ENCODE data around the gene CNTFR.
"Not testable (repeated sequence)": the region's sequence is repeated elsewhere in the genome, so short reads cannot be mapped to it uniquely, and the experiment has no call there.

CNTFR gene, protein sequence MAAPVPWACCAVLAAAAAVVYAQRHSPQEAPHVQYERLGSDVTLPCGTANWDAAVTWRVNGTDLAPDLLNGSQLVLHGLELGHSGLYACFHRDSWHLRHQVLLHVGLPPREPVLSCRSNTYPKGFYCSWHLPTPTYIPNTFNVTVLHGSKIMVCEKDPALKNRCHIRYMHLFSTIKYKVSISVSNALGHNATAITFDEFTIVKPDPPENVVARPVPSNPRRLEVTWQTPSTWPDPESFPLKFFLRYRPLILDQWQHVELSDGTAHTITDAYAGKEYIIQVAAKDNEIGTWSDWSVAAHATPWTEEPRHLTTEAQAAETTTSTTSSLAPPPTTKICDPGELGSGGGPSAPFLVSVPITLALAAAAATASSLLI

GRCh38 chr9:34589636-34590380 lies at the start of gene CNTFR:
Gene CNTFR (minus strand): TSS chr9:34589724. CDS start chr9:34568981, 20,743 bp downstream.
- peak; percentile 12 for DNase-seq

DNA sequence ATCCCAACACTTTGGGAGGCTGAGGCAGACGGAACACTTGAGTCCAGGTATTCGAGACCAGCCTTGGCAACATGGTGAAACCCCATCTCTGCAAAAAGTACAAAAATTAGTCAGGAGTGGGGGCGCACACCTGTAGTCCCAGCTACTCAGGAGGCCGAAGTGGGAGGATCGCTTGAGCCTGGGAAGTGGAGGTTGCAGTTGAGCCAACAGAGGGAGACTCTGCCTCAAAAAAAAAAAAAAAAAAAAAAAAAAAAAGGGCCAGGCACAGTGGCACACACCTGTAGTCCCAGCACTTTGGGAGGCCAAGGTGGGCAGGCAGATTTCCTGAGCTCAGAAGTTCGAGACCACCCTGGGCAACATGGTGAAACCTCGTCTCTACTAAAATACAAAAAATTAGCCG lies 49.8 kb upstream of the CNTFR start:
- not testable (repeated sequence) for DNase-seq

GRCh38 chr9:34638138-34638445 lies 48.6 kb upstream of the CNTFR start:
- no peak for DNase-seq

- peak; percentile 93 for DNase-seq
Measured at GRCh38 chr9:34637356-34638137, 48.0 kb upstream of the CNTFR start, which contains the start of gene SIGMAR1. Gene SIGMAR1 (minus strand): TSS chr9:34637787. CDS start chr9:34637697, 90 bp downstream.

DNA sequence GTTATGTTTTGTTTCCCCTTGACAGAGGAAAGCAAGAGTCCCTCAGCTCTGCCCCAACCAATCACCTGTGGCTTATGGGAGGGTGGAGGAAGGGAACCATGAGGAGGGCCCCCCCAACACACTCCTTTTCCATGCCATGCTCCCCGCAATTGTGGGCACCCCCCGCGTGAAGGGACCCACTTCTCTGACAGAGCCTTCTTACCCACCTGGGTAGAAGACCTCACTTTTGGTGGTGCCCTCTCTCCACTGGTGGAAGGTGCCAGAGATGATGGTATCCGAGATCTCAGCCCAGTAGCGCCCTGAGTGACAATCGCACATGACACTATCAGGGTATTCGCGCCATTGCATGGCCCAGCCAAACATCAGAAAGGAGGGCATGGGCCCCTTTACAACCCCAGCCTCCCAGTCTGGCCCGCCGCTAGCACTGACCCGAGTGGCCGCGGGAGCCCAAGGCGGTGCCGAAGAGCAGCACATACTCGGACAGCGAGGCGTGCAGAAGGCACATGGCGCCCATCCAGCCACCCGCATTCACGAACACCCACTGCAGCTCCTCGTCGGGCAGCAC lies 47.3 kb upstream of the CNTFR start:
- peak; percentile 49 for DNase-seq

- no peak for DNase-seq
Measured at GRCh38 chr9:34635556-34635955, 46.0 kb upstream of the CNTFR start.

- no peak for DNase-seq
Measured at GRCh38 chr9:34634551-34635248, 45.2 kb upstream of the CNTFR start.

GRCh38 chr9:34633851-34634550 lies 44.5 kb upstream of the CNTFR start:
- peak; percentile 74 for DNase-seq

GRCh38 chr9:34633166-34633565 lies 43.6 kb upstream of the CNTFR start:
- DNase-seq = no peak

- no peak for DNase-seq
Measured at GRCh38 chr9:34630402-34631154, 41.1 kb upstream of the CNTFR start.

DNA sequence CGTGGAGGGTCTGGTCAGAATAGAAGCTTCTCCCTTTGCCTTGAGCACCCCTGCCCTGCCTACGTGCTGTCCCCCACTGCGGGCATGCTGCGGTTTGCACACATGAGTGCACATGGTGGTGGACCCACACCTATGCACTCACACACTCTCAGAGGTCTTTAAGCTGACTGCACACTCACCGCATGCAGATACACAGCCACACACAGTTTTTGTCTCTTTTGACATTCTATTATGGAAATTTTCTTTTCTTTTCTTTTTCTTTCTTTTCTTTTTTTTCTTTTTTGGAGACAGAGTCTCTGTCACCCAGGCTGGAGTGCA lies 39.9 kb upstream of the CNTFR start:
- DNase-seq = no peak

- peak; percentile 58 for DNase-seq
Measured at GRCh38 chr9:34628656-34629490, 39.3 kb upstream of the CNTFR start, which contains the start of gene ARID3C. Gene ARID3C (minus strand): TSS chr9:34629066. CDS start chr9:34628014, 1,052 bp downstream.

DNA sequence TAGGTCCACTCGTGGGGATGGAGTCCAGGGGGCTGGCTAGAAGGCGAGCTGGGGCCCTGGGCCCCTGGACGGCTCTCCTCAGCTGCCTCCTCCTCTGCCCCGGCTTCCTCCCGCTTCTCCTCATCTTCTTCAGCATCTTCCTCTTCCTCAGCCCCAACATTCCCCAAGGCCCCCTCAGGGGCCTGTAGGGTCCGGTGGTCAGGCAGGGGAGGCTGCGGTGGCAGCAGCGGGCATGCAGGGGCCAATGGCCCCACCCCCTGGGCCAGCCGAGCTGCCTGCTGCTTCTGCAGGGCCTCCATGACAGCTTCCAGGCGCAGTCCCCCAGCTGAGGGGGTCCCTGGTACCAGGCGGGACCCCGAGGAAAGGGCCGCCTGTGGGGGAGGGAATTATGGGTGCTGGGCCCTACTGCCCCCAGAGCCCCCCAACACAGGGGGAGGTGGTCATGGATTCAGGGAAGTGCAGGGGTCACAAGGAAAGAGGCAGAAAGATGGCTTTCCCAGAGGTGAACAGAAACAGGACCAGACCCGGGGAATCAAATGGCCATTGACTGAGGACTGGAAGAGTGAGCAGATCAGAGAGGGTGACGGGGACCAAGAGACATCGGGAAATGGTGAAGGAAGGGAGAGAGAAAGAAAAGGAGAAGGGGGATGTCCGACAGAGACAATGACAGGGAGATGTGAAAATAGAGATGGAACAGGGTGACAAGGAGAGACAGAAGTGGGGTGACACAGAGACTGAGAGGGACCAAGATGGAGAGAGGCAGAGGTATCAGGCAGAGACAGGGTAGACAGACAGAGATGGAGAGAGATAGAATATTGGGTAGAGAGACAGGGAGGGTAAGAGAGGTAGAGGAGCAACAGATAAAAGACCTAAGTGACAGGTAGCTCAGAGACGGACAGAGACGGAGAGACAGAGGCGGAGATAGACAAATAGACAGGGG lies 38.5 kb upstream of the CNTFR start:
- DNase-seq = no peak

DNA sequence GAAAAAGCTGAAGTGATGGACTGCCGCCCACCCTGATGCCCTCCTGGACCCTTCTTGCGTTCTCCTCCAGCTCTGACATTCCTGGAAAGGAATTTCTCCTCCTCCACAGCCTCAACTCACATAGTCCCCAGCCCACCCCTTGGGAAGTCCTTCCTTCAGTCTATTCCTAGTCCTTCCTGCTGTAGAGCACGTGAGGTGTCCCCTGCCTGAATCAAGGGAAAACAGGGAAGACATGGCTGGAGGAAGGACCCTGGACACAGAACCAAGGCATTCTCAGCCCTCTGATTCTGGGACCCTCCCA lies 35.6 kb upstream of the CNTFR start:
- no peak for DNase-seq

DNA sequence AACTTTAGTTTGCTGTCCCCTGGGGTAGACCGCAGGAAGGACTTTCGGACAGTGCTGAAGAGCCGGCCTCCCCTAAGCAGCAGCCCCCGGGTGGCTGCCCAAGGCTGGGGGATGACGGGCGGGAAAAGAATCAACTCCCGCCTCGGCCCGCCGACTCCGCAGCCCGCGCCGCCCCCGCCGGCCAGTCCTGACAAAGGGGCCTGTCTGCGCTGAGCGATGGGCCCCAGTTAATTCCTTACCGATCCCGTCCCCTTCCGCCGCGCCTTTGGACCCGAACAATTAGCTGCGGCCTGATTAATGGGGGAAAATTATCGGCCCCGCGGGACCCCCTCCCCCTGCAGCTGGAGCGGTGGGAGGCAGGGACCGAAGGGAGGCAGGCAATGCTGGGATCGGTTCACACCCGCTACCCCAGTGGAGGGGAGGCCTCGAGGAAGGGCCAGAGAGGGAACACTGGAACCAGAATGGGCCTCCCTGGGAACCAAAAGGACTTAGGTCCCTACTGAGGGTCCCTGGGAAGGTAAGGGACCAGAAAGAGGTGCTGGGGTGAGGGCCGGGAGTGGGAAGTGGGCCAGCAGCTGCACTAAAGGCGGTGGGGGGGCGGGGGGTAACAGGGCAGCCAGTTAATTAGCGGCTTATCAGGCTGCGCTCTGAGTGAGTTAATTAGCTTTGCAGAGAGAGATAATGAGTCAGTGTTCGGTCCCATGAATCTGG lies 35.1 kb upstream of the CNTFR start:
- DNase-seq = no peak

- DNase-seq = peak; percentile 12
Measured at GRCh38 chr9:34623374-34624235, 34.1 kb upstream of the CNTFR start.
